22Rv1 (cell line): ENCODE data around the gene CSMD2.

ENCODE experiments used
- ZFX ChIP-seq: fragments of 450-650 bp; IDR thresholded peaks from 2 replicates; pipeline ENCODE4 v1.6.1; 2017; ENCODE audit warnings: antibody characterized with exemption, borderline replicate concordance
- TF ChIP-seq, protein P1 (sequence below): fragments of 450-650 bp; IDR thresholded peaks from 2 replicates; pipeline ENCODE4 v1.5.1; 2017; ENCODE audit warnings: mild to moderate bottlenecking

DNA sequence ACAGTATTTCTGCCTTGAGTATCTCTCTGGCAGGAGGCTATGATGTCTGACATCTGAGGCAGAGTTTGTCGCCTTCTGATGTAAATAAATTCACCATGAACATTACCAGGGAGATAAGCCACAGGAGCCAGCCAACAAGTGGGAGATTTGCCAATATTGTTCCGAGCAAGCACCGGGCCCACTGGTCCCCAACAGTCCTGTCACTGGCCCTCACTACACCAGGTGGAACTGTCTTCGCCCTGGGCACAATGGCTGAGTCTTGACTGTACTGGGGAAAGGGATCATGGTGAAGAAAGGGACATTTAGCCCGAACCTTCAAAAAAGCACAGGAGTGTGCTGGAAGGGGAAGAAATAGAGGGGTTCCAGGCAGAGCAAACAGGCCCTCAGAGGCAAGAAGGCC lies 243.7 kb downstream of the CSMD2 start:
- TF ChIP-seq, protein P1, sequence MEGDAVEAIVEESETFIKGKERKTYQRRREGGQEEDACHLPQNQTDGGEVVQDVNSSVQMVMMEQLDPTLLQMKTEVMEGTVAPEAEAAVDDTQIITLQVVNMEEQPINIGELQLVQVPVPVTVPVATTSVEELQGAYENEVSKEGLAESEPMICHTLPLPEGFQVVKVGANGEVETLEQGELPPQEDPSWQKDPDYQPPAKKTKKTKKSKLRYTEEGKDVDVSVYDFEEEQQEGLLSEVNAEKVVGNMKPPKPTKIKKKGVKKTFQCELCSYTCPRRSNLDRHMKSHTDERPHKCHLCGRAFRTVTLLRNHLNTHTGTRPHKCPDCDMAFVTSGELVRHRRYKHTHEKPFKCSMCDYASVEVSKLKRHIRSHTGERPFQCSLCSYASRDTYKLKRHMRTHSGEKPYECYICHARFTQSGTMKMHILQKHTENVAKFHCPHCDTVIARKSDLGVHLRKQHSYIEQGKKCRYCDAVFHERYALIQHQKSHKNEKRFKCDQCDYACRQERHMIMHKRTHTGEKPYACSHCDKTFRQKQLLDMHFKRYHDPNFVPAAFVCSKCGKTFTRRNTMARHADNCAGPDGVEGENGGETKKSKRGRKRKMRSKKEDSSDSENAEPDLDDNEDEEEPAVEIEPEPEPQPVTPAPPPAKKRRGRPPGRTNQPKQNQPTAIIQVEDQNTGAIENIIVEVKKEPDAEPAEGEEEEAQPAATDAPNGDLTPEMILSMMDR, result no peak
- no peak for TF ChIP-seq ZFX
